ENCODE results near the gene ZNF581.

The ZNF581 gene

GRCh38 chr19:55659822-55660221, 16.4 kb downstream of the ZNF581 start:
- no peak for TF ChIP-seq CTCF (IDR thresholded peaks at IDR 0.05; ENCODE audit: borderline replicate concordance, insufficient read depth, low read depth, low read length)
- no peak overlapping the region for H3K4me3 ChIP-seq (ENCODE audit: low read depth, low read length)

GRCh38 chr19:55660404-55660803, 17.0 kb downstream of the ZNF581 start:
- no peak overlapping the region for H3K4me3 ChIP-seq (ENCODE audit: low read depth, low read length)

GRCh38 chr19:55660991-55661390, 17.5 kb downstream of the ZNF581 start:
- H3K4me3 ChIP-seq (ENCODE audit: low read depth, low read length): no peak overlapping the region
- TF ChIP-seq CTCF (IDR thresholded peaks at IDR 0.05; ENCODE audit: borderline replicate concordance, insufficient read depth, low read depth, low read length): no peak

More at GRCh38 chr19:55660404-55660803, 17.0 kb downstream of the ZNF581 start:
- no peak for TF ChIP-seq CTCF (IDR thresholded peaks at IDR 0.05; ENCODE audit: borderline replicate concordance, insufficient read depth, low read depth, low read length)

GRCh38 chr19:55661826-55662225, 18.4 kb downstream of the ZNF581 start:
- H3K4me3 ChIP-seq (ENCODE audit: low read depth, low read length): no peak overlapping the region
- TF ChIP-seq CTCF (IDR thresholded peaks at IDR 0.05; ENCODE audit: borderline replicate concordance, insufficient read depth, low read depth, low read length): no peak

- no peak overlapping the region for H3K4me3 ChIP-seq (ENCODE audit: low read depth, low read length)
- no peak for TF ChIP-seq CTCF (IDR thresholded peaks at IDR 0.05; ENCODE audit: borderline replicate concordance, insufficient read depth, low read depth, low read length)
Observed at GRCh38 chr19:55663846-55664536, 20.5 kb downstream of the ZNF581 start.

GRCh38 chr19:55666343-55667005, 23.0 kb downstream of the ZNF581 start:
- TF ChIP-seq CTCF (IDR thresholded peaks at IDR 0.05; ENCODE audit: borderline replicate concordance, insufficient read depth, low read depth, low read length): no peak
- no peak overlapping the region for H3K4me3 ChIP-seq (ENCODE audit: low read depth, low read length)

GRCh38 chr19:55667006-55667381, 23.5 kb downstream of the ZNF581 start:
- H3K4me3 ChIP-seq (ENCODE audit: low read depth, low read length): no peak overlapping the region
- no peak for TF ChIP-seq CTCF (IDR thresholded peaks at IDR 0.05; ENCODE audit: borderline replicate concordance, insufficient read depth, low read depth, low read length)

Measured in GM12875 (cell line).